SW480 (cell line): Measurements from ENCODE around the gene EGFR.
"Not testable (repeated sequence)": the region's sequence is repeated elsewhere in the genome, so short reads cannot be mapped to it uniquely, and the experiment has no call there.

Experiments used
- DNase-seq: peaks from one replicate; pipeline ENCODE4 v3.0.0-alpha.2; 2016; ENCODE audit warnings: low spot score

EGFR gene

DNA sequence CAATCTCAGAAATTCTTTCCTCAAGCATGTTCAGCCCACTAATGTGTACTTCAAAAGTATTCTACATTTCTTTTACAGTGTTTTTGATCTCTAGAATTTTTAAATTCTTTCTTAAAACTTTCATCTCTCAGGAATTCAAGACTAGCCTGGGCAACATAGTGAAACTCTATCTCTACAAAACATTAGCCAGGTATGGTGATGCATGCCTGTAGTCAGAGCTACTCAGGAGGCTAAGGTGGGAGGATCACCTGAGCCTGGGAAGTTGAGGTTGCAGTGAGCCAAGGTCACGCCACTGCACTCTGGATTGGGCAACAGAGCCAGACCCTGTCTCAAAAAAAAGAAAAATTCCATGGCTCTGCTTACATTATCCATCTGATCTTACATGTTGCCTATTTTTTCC is 5.0 kb upstream of the EGFR start:
- no peak for DNase-seq

DNA sequence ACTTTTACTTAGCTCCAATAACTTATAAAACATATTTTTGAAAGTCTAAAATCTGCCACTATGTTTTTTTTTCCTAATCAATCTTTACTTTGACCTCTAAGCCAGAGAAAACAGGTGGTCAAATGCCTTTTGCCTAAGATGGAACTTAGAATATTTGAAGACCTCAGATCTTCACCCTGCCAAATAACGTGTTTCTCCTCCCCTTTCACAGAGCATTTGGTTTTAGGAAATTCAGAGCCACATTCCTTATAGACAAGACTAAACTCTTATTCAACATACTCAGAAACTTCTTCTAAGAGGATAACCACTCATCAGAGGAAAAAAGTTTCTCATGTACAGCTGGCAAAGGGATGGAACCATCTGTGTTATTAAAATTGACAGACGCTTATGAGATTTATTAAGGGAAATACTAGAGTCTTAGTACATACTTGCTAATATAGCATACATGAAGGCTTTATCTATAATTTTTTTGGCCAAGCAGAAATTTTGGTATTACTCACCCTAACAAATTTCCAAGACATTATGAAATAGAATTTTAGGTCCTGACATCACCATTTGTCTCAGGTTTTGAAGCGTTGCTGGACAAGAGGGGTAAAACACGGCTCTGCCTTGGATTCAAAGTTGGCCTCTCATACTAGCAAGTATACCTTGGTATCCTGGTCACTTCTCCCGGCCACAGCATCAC is 2.6 kb upstream of the EGFR start:
- DNase-seq: no peak

DNA sequence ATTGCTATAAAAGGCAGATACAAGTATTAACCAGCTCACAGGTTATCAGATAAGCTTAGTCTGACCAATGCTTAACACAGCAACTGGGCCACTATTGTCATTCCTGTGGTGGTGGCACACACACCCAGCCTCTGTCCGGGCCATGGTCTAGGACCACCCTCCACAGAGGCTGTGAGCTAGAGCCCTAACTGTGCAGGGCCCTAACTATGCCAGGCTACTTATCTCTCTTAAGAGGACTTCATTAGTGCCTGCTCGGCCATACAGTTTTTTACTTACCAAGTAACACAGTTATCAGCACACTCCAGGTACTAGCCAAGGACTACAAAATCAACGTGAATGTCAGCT is 2.1 kb upstream of the EGFR start:
- DNase-seq: no peak

DNA sequence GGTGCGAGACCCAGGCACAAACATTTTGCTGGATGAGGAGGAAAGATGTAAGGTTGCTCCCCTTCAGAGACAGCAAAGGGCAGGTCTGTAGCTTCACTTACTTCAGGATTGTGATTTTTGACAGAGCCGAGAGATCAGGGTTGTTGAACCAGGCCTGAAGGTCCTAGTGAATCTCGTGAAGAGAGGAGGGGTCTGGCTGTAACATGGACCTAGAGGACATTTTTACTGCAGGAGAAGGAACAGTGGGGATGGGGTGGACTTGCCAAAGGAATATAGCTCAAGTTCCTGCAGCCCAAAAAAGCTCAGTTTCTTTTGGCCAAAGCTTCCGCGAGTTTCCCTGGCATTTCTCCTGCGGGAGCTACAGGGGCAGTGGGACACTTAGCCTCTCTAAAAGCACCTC is 976 bp upstream of the EGFR start:
- DNase-seq: no peak

DNA sequence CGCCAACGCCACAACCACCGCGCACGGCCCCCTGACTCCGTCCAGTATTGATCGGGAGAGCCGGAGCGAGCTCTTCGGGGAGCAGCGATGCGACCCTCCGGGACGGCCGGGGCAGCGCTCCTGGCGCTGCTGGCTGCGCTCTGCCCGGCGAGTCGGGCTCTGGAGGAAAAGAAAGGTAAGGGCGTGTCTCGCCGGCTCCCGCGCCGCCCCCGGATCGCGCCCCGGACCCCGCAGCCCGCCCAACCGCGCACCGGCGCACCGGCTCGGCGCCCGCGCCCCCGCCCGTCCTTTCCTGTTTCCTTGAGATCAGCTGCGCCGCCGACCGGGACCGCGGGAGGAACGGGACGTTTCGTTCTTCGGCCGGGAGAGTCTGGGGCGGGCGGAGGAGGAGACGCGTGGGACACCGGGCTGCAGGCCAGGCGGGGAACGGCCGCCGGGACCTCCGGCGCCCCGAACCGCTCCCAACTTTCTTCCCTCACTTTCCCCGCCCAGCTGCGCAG is 424 bp downstream of the EGFR start:
- peak; percentile 56 for DNase-seq

DNA sequence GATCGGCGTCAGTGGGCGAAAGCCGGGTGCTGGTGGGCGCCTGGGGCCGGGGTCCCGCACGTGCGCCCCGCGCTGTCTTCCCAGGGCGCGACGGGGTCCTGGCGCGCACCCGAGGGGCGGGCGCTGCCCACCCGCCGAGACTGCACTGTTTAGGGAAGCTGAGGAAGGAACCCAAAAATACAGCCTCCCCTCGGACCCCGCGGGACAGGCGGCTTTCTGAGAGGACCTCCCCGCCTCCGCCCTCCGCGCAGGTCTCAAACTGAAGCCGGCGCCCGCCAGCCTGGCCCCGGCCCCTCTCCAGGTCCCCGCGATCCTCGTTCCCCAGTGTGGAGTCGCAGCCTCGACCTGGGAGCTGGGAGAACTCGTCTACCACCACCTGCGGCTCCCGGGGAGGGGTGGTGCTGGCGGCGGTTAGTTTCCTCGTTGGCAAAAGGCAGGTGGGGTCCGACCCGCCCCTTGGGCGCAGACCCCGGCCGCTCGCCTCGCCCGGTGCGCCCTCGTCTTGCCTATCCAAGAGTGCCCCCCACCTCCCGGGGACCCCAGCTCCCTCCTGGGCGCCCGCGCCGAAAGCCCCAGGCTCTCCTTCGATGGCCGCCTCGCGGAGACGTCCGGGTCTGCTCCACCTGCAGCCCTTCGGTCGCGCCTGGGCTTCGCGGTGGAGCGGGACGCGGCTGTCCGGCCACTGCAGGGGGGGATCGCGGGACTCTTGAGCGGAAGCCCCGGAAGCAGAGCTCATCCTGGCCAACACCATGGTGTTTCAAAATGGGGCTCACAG is 1.1 kb downstream of the EGFR start:
- peak; percentile 23 for DNase-seq

DNA sequence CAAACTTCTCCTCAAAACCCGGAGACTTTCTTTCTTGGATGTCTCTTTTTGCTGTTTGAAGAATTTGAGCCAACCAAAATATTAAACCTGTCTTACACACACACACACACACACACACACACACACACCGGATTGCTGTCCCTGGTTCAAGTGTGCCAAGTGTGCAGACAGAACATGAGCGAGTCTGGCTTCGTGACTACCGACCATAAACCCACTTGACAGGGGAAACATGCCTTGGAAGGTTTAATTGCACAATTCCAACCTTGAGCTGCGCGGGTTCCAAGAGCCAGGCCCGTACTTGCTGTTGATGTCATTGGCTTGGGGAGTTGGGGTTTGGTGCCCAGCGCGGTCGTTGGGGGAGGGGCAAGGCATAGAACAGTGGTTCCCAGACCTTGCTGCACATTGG is 1.7 kb downstream of the EGFR start:
- DNase-seq: no peak

DNA sequence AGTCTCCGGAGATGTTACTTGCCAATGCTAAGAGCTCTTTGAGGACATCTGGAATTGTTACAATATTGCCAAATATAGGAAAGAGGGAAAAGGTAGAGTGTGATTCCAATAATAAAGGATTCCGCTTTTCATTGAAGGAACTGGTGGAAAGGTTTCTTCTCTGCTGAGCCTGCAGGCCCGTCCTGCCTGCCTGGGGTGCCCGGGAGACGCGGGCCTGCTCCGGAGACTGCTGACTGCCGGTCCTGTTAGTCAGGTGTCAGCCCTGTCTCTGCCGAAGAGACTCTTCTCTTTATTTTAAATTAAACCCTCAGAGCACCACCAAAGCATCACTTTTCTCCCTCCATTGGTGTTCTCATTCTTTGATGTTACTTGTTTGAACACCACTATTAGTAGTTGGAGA is 2.2 kb downstream of the EGFR start:
- no peak for DNase-seq

DNA sequence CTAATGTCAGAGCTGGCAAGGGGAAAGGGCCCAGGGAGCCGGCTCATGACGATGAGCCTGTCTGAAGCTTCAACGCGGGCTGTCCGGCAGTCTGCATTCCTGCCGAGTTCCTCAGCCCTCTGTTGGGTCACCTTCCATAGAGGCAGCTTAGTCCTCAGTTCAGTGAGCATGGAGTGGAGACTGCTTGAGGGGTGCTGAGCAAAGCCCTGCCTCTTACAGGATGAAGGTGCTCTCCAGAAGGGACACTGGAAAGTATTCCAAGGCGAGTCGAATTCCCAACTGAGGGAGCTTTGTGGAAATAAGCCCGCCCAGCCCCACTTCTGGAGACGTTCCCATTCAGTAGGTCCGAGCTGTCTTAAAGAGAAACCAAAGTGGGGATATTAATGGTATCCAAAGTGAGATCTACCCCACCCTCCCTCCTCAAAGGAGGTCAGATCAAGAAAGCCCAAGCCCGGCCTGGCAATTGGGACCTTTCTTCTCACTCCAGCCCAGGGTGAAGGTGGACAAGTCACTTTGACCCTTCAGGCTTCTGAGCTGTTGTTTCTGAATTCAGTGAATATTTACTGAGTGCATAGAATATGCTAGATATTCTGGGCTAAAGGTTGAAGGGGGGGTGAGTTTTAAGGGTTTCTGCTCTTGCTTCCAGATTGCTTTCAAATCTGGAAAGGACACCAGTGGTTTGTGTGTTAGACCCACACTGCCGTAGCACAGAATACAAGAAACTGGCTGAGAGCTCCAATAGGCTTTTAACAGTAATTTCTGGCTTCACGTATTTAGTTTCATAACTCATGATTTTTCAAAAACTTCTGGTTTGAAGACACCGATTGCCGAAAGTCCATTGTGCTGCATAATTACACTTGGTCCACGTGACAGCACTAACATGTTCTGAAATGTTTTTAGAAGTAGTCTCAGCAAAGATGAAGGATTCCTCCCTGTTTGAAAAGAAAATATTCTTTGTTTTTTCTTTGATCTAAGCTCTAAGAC is 3.5 kb downstream of the EGFR start:
- DNase-seq: no peak

DNA sequence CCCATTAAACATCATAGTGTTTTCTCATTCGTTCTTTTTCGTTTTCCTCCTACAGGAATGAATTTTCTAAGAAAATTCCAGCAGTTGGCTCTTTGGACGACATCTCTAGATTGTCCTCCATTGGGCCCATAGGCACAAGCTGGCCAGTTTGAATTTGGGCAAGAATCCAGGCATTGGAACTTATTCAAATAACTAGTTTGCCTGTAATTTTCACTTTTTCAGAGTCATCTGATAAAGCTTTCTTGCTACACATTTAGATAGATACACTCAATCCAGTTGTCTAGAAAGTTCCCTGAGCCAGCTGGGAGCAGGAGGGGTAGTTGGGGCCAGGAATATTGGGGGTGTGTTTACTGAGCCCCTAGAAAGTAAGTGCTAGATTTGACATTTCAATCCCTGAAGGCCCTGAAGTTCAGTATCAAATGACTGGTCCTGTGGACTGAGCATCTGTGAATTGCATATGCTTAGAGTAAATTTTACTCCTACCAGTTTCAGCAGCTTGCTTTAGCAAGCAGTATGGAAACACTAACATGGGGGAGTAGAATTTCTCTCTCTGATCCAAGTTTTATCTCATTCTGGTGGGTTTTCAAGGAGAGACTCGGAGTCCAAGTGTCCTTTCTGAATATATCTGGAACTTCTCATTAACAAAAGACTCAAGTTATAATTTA is 5.2 kb downstream of the EGFR start:
- DNase-seq: no peak

DNA sequence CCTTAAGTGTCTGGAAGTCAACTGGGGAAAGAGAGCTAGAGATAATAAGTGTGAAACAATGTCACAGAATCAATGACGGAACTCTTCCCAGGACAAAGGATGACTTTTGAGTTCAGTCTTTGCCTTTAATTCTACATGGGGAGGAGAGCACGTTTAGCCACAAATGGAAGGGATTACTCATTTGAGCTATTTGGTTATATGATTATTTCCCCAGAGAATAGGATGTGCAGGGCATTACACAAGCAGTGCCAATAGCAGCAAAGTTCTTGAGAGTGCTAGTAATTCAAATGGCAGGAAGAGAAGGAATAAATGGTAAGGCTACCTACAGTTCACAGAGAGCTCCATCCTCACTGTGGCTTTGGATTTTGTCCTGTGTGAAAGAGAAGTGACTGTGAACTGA is 6.0 kb downstream of the EGFR start:
- no peak for DNase-seq

DNA sequence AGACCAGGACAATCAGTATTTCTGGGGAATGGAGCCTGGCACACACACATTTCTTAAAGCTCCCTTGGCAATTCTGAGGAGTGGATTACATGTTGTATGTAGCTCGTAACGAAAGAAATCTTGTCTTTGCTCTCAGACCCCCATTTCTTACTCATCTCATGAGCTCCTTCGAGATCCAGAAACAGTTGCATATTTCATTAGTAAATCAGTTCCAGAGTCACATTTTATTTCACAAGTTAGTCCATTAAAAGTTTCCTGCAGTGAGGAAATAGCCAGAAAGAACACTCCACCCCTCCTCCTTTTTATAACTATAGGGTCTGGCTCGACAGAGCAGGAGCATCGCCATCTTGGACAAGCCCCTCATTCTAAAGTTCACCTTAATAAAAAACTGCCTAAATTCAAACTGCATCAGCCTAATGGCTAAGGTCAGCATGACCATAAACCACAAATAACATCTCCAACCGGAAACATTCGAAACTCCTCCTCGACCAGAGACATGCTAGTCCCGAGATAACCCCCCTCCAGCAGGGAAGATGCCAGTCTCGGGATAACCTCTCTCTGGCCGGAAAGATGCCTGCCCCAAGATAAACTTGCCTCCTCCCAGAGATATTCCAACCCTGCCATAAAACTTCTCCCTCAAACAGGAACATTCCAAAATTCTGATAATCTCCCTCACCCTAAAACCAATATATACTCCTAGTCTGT is 7.4 kb downstream of the EGFR start:
- DNase-seq: no peak

DNA sequence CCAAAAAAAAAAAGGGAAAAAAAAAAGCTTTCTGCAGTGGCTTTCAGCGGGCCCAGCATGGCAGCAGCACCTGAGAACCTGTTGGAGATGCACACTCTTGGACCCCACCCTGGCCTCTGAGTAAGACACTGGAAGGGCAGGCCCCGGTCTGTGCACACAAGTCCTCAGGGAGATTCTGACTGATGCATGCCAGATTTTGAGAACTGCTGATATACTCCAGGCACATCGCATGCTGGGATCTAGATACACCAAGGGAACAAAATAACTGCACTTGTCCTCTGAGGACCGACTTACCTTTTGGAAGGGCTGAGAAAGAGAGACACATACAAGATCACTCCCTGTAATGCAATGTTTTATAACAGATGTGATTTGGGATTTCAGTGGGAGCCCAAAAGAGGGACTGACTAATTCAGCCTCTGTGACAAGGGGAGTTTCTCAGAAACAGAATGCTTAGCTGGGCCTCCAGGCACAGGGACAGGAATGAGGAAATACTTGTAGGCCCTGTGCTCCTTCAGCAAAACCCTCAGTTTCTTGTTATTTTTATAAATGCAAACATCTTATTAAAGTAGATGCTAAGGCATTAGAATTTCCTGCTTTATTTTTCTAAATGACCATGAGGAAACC is 8.2 kb downstream of the EGFR start:
- no peak for DNase-seq

DNA sequence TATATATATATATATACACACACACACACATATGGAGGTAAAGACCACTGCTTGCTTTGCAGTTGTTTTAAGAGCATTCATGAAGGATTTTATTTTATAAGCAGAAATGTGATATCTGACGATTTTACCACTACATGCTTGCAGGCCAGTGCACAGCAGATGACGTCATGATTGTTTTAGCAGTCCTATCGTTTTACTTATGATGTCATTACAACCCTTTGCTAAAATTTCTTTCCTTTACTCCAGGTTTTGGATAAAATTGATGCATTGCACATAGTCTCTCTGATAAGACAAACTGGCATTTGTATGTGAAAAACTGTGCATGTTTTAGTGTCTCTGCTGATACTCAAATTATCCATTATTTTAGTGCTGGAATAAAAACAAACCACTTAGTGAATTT is 9.2 kb downstream of the EGFR start:
- no peak for DNase-seq

DNA sequence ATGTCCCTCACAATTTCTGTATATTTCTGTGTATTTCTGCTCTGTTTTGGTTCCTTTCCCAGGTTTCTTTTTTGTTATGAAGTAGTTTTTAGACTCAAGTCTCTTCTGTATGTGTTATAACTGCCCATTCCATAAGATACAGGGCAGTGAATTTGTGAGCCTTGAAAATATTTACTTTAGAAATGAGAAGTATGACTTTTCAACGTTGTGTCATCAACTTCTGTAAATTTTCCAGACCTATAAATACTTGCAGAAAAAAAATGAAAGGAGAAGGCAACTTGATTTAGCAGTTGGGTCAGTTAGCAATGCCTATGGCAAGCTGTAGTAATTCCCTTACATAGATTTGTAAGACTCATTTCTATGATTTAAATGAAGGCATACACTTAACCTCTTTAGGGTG is 11.5 kb downstream of the EGFR start:
- no peak for DNase-seq

DNA sequence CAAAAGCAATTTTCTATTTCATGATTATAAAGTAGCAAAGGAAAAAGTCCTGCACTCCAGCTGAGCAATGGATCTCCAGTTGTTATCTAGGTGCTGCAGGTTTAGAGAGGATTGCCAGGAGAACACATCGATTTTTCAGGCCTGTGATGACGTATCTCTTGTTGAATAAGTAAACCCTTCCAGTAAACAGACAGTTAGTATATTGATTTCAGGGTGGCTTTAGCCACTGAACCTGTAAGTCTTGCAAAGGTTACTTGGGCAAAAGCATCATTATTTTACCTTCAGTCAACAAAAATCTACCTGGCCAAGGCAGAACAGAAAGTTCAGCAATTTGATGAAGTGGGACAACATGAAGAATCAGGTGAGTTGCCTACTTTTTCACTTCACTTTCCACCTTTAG is 12.3 kb downstream of the EGFR start:
- DNase-seq: no peak

DNA sequence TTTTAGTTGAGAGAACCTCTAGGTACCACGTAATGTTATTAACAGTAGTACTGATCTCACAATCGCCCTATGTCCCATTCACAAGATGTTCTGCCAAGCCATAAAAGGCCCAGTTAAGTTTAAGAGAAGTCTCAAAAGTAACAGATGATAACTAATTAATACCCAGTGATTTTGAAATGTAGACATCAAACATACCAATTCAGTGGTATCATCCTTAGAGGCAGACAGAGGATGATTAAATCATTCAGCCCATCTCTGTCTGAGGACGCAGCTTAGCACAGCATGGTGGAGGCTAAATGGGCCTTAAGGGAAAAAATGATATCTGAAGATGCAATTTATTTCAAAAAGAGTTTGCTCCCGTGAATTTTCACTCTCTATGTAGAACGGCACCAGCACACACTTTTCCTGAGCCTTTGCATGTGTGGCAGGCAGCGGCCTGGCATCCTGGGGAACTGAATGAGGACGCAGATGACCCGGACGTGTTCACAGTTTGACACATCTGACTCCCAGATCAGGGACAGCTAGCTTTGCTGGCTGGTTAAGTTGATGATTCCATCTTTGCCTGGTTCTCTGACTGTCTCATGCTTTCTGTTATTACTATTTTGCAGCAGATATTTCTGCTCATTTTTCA is 13.4 kb downstream of the EGFR start:
- no peak for DNase-seq

DNA sequence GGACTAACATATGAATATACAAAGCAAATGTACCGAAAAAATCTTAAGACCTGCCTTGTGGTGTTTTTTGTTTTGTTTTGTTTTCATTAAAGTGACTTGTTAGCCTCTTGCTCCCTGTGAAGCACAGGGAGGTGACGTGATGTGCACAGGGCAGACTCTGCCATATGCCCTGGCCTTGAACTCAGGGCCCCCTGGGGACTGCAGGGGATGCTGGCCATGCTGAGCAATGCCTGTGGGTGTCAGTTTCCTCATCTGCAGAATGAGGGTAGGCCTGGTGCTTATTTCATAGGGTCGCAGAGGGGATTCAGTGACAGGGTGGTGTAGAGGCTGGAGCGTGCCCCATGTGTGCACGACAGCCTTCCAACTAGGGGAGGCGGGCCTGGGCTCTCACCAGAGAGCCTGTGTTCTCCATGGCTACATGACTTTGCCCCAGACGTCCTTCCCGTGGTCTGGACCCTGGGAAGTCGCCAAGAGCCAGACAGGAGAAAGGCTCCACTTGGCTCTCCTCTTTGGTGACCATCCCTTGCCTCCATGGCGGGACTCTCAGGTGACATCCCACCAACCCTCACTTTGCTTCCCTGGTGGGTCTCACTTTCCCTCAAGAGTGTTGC is 14.5 kb downstream of the EGFR start:
- DNase-seq: no peak

DNA sequence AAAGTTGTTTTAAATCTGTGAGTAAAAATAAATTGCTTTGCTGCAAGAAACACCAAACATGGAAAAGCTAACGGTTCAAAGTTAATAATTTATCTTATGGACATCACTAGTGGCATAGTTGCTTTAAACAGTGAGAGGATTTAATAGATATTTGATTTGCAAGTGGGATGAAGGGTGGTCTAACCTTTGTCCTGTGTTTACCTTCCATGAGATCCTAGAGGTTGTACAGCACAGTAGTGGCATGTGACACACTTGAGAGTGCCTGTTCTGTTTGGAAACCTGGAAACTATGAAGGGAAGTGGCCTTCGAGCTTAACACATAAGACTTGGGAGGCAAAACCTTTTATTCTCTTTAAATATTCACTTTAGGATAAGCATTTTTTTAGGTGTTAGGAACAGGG is 16.0 kb downstream of the EGFR start:
- no peak for DNase-seq

DNA sequence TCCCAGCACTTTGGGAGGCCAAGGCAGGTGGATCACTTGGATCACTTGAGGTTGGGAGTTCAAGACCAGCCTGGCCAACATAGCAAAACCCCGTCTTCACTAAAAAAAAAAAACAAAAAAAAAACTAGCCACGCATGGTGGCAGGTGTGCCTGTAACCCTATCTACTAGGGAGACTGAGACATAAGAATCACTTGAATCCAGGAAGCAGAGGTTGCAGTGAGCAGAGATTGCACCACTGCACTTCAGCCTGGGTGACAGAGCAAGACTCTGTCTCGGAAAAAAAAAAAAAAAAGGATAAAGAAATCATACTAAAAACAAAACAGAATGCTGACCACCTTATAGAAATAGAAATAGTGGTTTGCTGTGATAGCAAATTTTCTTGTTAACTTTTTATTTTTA is 16.6 kb downstream of the EGFR start:
- DNase-seq: not testable (repeated sequence)
